GM13976 (cell line): ENCODE results near the gene JOSD2.

Experiments used
- DNase-seq: peaks from one replicate; pipeline ENCODE4 v3.0.0; 2012; ENCODE audit warnings: low spot score
- in situ Hi-C: fragments of 300-500 bp; cut with MboI; formaldehyde crosslinking; loops from one replicate; pipeline ENCODE4 v1.12.0; 2022; ENCODE audit warnings: low sequenced_read_pairs, mixed read lengths, inconsistent platforms; ENCODE audit not compliant: unreplicated experiment
- TF ChIP-seq, protein P1 (sequence below): IDR thresholded peaks from 2 replicates; pipeline ENCODE4 v1.5.1; 2012; ENCODE audit warnings: borderline replicate concordance, mild to moderate bottlenecking; ENCODE audit not compliant: insufficient read depth; ENCODE audit errors: extremely low read depth, missing control alignments, control extremely low read depth

The JOSD2 gene

GRCh38 chr19:50501568-50502475 is 9.2 kb downstream of the JOSD2 start:
- in situ Hi-C loops: no loop called here
- TF ChIP-seq, protein P1, sequence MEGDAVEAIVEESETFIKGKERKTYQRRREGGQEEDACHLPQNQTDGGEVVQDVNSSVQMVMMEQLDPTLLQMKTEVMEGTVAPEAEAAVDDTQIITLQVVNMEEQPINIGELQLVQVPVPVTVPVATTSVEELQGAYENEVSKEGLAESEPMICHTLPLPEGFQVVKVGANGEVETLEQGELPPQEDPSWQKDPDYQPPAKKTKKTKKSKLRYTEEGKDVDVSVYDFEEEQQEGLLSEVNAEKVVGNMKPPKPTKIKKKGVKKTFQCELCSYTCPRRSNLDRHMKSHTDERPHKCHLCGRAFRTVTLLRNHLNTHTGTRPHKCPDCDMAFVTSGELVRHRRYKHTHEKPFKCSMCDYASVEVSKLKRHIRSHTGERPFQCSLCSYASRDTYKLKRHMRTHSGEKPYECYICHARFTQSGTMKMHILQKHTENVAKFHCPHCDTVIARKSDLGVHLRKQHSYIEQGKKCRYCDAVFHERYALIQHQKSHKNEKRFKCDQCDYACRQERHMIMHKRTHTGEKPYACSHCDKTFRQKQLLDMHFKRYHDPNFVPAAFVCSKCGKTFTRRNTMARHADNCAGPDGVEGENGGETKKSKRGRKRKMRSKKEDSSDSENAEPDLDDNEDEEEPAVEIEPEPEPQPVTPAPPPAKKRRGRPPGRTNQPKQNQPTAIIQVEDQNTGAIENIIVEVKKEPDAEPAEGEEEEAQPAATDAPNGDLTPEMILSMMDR: no peak
- no peak for DNase-seq

DNA sequence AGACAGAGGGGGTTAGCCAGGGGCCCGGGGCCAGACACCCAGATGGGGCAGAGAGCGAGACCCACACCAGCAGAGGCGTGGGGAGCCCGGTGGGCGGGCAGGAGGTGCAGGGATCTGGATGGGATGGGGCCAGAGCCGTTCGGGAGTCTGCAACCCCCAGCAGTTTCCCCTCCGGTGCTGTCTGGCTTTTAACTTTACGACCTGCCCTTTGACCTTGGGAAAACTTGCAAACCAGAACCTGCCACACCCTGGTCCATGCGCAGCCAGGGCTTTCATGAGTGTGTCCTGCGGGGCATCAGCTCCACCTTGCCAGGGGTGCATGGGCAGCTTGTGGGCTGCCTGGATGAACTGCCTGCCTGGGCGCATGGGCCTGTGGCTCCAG is 9.8 kb downstream of the JOSD2 start:
- in situ Hi-C loops: no loop called here
- TF ChIP-seq, protein P1: no peak
- no peak for DNase-seq

GRCh38 chr19:50500753-50501151 is 10.2 kb downstream of the JOSD2 start:
- TF ChIP-seq, protein P1: no peak
- DNase-seq: no peak
- in situ Hi-C loops: no loop called here

DNA sequence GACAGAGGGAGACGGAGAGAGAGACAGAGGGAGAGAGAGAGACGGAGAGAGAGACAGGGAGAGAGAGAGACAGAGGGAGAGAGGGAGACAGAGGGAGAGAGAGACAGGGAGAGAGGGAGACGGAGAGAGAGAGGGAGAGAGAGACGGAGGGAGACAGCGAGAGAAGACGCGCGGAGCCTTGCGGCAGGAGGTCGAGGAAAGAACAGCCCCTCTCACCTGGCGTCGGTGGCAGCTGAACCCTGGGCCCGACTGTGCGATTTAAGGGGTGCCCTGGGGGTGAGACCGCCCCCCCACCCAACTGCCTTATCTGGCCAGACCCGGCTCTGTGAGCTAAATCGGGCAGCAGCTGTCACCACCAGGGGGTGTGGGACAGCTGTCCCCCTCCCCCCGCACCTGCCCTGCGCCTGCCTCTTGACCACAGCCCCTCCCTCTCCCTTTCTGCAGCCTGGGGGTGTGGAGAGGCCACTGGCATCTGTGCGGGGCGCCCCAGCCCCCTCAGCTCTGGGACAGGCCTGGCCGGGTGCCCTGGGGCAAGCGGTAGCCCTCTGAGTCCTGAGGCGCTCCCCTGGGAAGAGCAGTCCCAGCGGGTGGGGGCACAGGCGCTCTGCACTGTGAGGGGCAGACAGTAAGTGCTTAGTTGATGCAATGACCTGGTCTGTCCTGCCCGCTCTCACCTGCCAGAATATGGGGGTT is 10.8 kb downstream of the JOSD2 start:
- in situ Hi-C loops: no loop called here
- peak; percentile 79 for DNase-seq
- TF ChIP-seq, protein P1: no peak

- DNase-seq: no peak
- in situ Hi-C loops: no loop called here
- TF ChIP-seq, protein P1: no peak
Observed at GRCh38 chr19:50498219-50499056, 12.6 kb downstream of the JOSD2 start.

GRCh38 chr19:50497022-50497405 is 14.0 kb downstream of the JOSD2 start:
- TF ChIP-seq, protein P1: no peak
- in situ Hi-C loops: no loop called here
- no peak for DNase-seq
